ENCODE measurements around the gene PCK2. TPM values are rescaled to one million over a fixed set of nuclear protein-coding genes. Genes with fewer than 3 reads are reported as not detected.
A peak's percentile ranks its signal among the peaks of the same experiment; 100 is the strongest.

PCK2 gene
- polyA plus RNA-seq, 4 donors = 197 to 870 (median 304) TPM

- WGBS, 3 donors = 50 to 60% (median 59%) methylated on average over 7 of the region's 7 CpGs
- Histone ChIP-seq H3K27ac (ENCODE audit: low read depth in 1 of 3, low read length in 2 of 3) (peak overlapping the region in 1 of 3 donors; percentile 8), H3K9me3 (ENCODE audit: control insufficient read depth in 2 of 2, insufficient read depth in 1 of 2, low read depth in 1 of 2, low read length in 1 of 2) (no peaks in the 10 kb centered on the region), H3K4me1 (ENCODE audit: control insufficient read depth in 3 of 3, insufficient read depth in 2 of 3, low read depth in 1 of 3, low read length in 2 of 3) (peaks cover 0 to 11% (median 0%) of the 10 kb centered on the region in 3 donors), H3K27me3 (ENCODE audit: control insufficient read depth in 3 of 3, insufficient read depth in 3 of 3, low read length in 3 of 3) (no peaks in the 10 kb centered on the region), H3K4me3 (ENCODE audit: low read depth in 1 of 3, low read length in 3 of 3) (no peak overlapping the region), H3K36me3 (ENCODE audit: control insufficient read depth in 3 of 3, insufficient read depth in 2 of 3, low read depth in 1 of 3, low read length in 3 of 3) (peaks cover 0 to 19% (median 0%) of the 10 kb centered on the region in 3 donors)
- no peak for FAIRE-seq
- DNase-seq = no peak
These were observed 36.8 kb downstream of the PCK2 start for GRCh38 chr14:24130717-24131548.

GRCh38 chr14:24131549-24131966 is 37.4 kb downstream of the PCK2 start:
- H3K4me3 ChIP-seq (ENCODE audit: low read depth in 1 of 3, low read length in 3 of 3) = no peak overlapping the region

GRCh38 chr14:24132061-24132685 is 38.1 kb downstream of the PCK2 start:
- no peak for FAIRE-seq
- Histone ChIP-seq H3K36me3 (ENCODE audit: control insufficient read depth in 3 of 3, insufficient read depth in 2 of 3, low read depth in 1 of 3, low read length in 3 of 3) (peaks cover 0 to 24% (median 1%) of the 10 kb centered on the region in 3 donors), H3K4me3 (ENCODE audit: low read depth in 1 of 3, low read length in 3 of 3) (no peak overlapping the region), H3K9me3 (ENCODE audit: control insufficient read depth in 2 of 2, insufficient read depth in 1 of 2, low read depth in 1 of 2, low read length in 1 of 2) (no peaks in the 10 kb centered on the region), H3K27me3 (ENCODE audit: control insufficient read depth in 3 of 3, insufficient read depth in 3 of 3, low read length in 3 of 3) (no peaks in the 10 kb centered on the region), H3K27ac (ENCODE audit: low read depth in 1 of 3, low read length in 2 of 3) (no peak overlapping the region), H3K4me1 (ENCODE audit: control insufficient read depth in 3 of 3, insufficient read depth in 2 of 3, low read depth in 1 of 3, low read length in 2 of 3) (peaks cover 0 to 16% (median under 1%) of the 10 kb centered on the region in 3 donors)
- DNase-seq = no peak
- 67 to 71% (median 68%) methylated on average over 19 to 24 of the region's 24 CpGs for whole genome bisulfite sequencing, 3 donors

More at GRCh38 chr14:24131549-24131966, 37.4 kb downstream of the PCK2 start:
- H3K36me3 ChIP-seq (ENCODE audit: control insufficient read depth in 3 of 3, insufficient read depth in 2 of 3, low read depth in 1 of 3, low read length in 3 of 3) = peaks cover 0 to 18% (median 0%) of the 10 kb centered on the region in 3 donors
- H3K27ac ChIP-seq (ENCODE audit: low read depth in 1 of 3, low read length in 2 of 3) = peak overlapping the region in 1 of 3 donors; percentile 28
- WGBS, 3 donors = 82 to 87% (median 83%) methylated on average over 15 of the region's 15 CpGs
- no peaks in the 10 kb centered on the region for H3K9me3 ChIP-seq (ENCODE audit: control insufficient read depth in 2 of 2, insufficient read depth in 1 of 2, low read depth in 1 of 2, low read length in 1 of 2)
- FAIRE-seq = no peak
- H3K27me3 ChIP-seq (ENCODE audit: control insufficient read depth in 3 of 3, insufficient read depth in 3 of 3, low read length in 3 of 3) = no peaks in the 10 kb centered on the region
- peaks cover 0 to 11% (median 0%) of the 10 kb centered on the region in 3 donors for H3K4me1 ChIP-seq (ENCODE audit: control insufficient read depth in 3 of 3, insufficient read depth in 2 of 3, low read depth in 1 of 3, low read length in 2 of 3)
- no peak for DNase-seq

- Histone ChIP-seq H3K27ac (ENCODE audit: low read depth in 1 of 3, low read length in 2 of 3) (no peak overlapping the region), H3K36me3 (ENCODE audit: control insufficient read depth in 3 of 3, insufficient read depth in 2 of 3, low read depth in 1 of 3, low read length in 3 of 3) (peaks cover 0 to 32% (median 6%) of the 10 kb centered on the region in 3 donors)
- 91 to 95% (median 94%) methylated on average over 2 of the region's 2 CpGs for WGBS, 3 donors
These were observed 38.9 kb downstream of the PCK2 start for GRCh38 chr14:24132976-24133375.

GRCh38 chr14:24133735-24134134 is 39.6 kb downstream of the PCK2 start:
- H3K9me3 ChIP-seq (ENCODE audit: control insufficient read depth in 2 of 2, insufficient read depth in 1 of 2, low read depth in 1 of 2, low read length in 1 of 2) = no peaks in the 10 kb centered on the region
- FAIRE-seq (no peak), DNase-seq (no peak)
- no peaks in the 10 kb centered on the region for H3K27me3 ChIP-seq (ENCODE audit: control insufficient read depth in 3 of 3, insufficient read depth in 3 of 3, low read length in 3 of 3)
- peaks cover under 1 to 40% (median 6%) of the 10 kb centered on the region in 3 donors for H3K36me3 ChIP-seq (ENCODE audit: control insufficient read depth in 3 of 3, insufficient read depth in 2 of 3, low read depth in 1 of 3, low read length in 3 of 3)
- peaks cover 0 to 32% (median 8%) of the 10 kb centered on the region in 3 donors for H3K4me1 ChIP-seq (ENCODE audit: control insufficient read depth in 3 of 3, insufficient read depth in 2 of 3, low read depth in 1 of 3, low read length in 2 of 3)
- no peak overlapping the region for H3K27ac ChIP-seq (ENCODE audit: low read depth in 1 of 3, low read length in 2 of 3)
- no peak overlapping the region for H3K4me3 ChIP-seq (ENCODE audit: low read depth in 1 of 3, low read length in 3 of 3)
- 84 to 94% (median 92%) methylated on average over 1 of the region's 1 CpG for WGBS, 3 donors

More at GRCh38 chr14:24132976-24133375, 38.9 kb downstream of the PCK2 start:
- Histone ChIP-seq H3K9me3 (ENCODE audit: control insufficient read depth in 2 of 2, insufficient read depth in 1 of 2, low read depth in 1 of 2, low read length in 1 of 2) (no peaks in the 10 kb centered on the region), H3K27me3 (ENCODE audit: control insufficient read depth in 3 of 3, insufficient read depth in 3 of 3, low read length in 3 of 3) (no peaks in the 10 kb centered on the region), H3K4me3 (ENCODE audit: low read depth in 1 of 3, low read length in 3 of 3) (no peak overlapping the region), H3K4me1 (ENCODE audit: control insufficient read depth in 3 of 3, insufficient read depth in 2 of 3, low read depth in 1 of 3, low read length in 2 of 3) (peaks cover 0 to 24% (median 8%) of the 10 kb centered on the region in 3 donors)
- FAIRE-seq (no peak), DNase-seq (no peak)

GRCh38 chr14:24135584-24135833 is 41.4 kb downstream of the PCK2 start:
- Histone ChIP-seq H3K4me3 (ENCODE audit: low read depth in 1 of 3, low read length in 3 of 3) (peak overlapping the region; percentile 55 to 97 (median 92)), H3K4me1 (ENCODE audit: control insufficient read depth in 3 of 3, insufficient read depth in 2 of 3, low read depth in 1 of 3, low read length in 2 of 3) (peaks cover 7 to 42% (median 13%) of the 10 kb centered on the region in 3 donors), H3K27me3 (ENCODE audit: control insufficient read depth in 3 of 3, insufficient read depth in 3 of 3, low read length in 3 of 3) (no peaks in the 10 kb centered on the region), H3K27ac (ENCODE audit: low read depth in 1 of 3, low read length in 2 of 3) (peak overlapping the region; percentile 82 to 92 (median 91)), H3K36me3 (ENCODE audit: control insufficient read depth in 3 of 3, insufficient read depth in 2 of 3, low read depth in 1 of 3, low read length in 3 of 3) (peaks cover 5 to 49% (median 6%) of the 10 kb centered on the region in 3 donors), H3K9me3 (ENCODE audit: control insufficient read depth in 2 of 2, insufficient read depth in 1 of 2, low read depth in 1 of 2, low read length in 1 of 2) (no peaks in the 10 kb centered on the region)
- WGBS, 3 donors = 0 to 6% (median 6%) methylated on average over 9 of the region's 9 CpGs
- FAIRE-seq (no peak), DNase-seq (no peak)

GRCh38 chr14:24135834-24136683 is 41.9 kb downstream of the PCK2 start, which contains the start of gene PSME1:
Gene PSME1 (plus strand): TSS chr14:24136194. CDS start chr14:24136263, 69 bp downstream.
- DNase-seq = peak; percentile 94 to 98
- no peaks in the 10 kb centered on the region for H3K27me3 ChIP-seq (ENCODE audit: control insufficient read depth in 3 of 3, insufficient read depth in 3 of 3, low read length in 3 of 3)
- H3K4me3 ChIP-seq (ENCODE audit: low read depth in 1 of 3, low read length in 3 of 3) = peak within 1 kb of the TSS; percentile 87 to 97 (median 92)
- FAIRE-seq = no peak
- peaks cover 7 to 37% (median 13%) of the 10 kb centered on the region in 3 donors for H3K4me1 ChIP-seq (ENCODE audit: control insufficient read depth in 3 of 3, insufficient read depth in 2 of 3, low read depth in 1 of 3, low read length in 2 of 3)
- peak within 1 kb of the TSS; percentile 91 to 97 (median 92) for H3K27ac ChIP-seq (ENCODE audit: low read depth in 1 of 3, low read length in 2 of 3)
- 0 to 1% (median 1%) methylated on average over 42 to 75 of the region's 75 CpGs for WGBS, 3 donors
- peaks cover 5 to 46% (median 6%) of the 10 kb centered on the region in 3 donors for H3K36me3 ChIP-seq (ENCODE audit: control insufficient read depth in 3 of 3, insufficient read depth in 2 of 3, low read depth in 1 of 3, low read length in 3 of 3)
- H3K9me3 ChIP-seq (ENCODE audit: control insufficient read depth in 2 of 2, insufficient read depth in 1 of 2, low read depth in 1 of 2, low read length in 1 of 2) = no peaks in the 10 kb centered on the region
